GM19351 (cell line): ENCODE results near the gene CAMK2N1.

Source experiments
- ATAC-seq: cut with Tn5 transposase; IDR thresholded peaks from one replicate; pipeline ENCODE4 v1.9.1; 2021; ENCODE audit warnings: mild to moderate bottlenecking, moderate library complexity; ENCODE audit not compliant: unreplicated experiment

CAMK2N1 gene

GRCh38 chr1:20479840-20480239 lies 6.2 kb downstream of the CAMK2N1 start:
- no peak for ATAC-seq

GRCh38 chr1:20478057-20478635 lies 7.9 kb downstream of the CAMK2N1 start:
- ATAC-seq, result no peak

GRCh38 chr1:20477348-20478056 lies 8.5 kb downstream of the CAMK2N1 start:
- ATAC-seq, result no peak

DNA sequence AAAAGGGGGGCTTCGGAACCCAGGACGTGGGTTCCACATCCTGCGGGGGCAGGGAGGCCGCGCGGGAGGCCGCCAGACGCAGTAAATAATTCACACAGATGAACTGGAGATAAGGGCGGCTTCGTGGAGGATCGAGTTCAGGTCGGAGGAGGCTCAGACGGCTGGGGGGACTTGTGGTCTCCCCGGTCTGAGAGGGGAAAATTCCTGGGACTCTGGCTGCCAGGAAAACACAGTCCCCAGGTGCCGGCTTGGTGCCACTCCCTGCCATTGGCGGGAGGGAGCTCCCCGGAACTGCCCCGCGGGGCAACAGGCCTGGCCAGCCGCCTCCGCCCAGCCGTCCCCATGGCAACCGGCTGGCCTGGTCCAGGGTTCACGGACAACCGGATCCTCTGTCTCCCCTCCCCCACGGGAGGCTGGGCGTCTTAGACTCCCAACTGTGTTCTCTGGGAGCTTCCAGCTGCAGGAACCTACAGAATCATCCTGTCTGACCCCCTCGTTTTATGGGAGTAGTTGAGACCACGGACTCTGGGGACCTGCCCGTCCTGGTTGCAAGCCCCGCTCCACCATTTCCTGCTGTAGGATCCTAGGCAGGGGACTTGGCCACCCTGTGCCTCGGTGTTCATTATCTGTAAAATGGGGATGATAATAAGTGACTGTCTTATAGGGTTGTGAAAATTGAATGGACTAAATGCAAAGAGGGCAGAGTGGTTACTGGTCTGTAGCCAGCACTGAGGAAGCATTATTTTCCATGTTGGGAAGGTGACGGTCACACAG lies 9.6 kb downstream of the CAMK2N1 start:
- no peak for ATAC-seq

- no peak for ATAC-seq
Observed at GRCh38 chr1:20474996-20475395, 11.0 kb downstream of the CAMK2N1 start.

- no peak for ATAC-seq
Observed at GRCh38 chr1:20474333-20474975, 11.6 kb downstream of the CAMK2N1 start.

DNA sequence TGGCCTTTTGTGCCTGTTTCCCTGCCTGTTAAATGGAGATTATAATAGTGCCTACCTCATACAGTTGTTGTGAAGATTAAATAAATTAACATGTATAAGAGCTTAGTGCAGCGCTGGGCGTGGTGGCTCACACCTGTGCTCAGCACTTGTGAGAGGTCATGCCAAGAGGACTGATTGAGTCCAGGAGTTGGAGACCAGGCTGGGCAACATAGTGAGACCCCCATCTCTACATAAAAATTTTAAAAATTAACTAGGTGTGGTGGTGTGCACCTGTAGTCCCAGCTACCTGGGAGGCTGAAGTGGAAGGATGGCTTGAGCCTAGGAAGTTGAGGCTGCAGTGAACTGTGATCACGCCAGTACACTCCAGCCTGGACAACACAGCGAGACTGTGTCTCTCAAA lies 12.1 kb downstream of the CAMK2N1 start:
- no peak for ATAC-seq

DNA sequence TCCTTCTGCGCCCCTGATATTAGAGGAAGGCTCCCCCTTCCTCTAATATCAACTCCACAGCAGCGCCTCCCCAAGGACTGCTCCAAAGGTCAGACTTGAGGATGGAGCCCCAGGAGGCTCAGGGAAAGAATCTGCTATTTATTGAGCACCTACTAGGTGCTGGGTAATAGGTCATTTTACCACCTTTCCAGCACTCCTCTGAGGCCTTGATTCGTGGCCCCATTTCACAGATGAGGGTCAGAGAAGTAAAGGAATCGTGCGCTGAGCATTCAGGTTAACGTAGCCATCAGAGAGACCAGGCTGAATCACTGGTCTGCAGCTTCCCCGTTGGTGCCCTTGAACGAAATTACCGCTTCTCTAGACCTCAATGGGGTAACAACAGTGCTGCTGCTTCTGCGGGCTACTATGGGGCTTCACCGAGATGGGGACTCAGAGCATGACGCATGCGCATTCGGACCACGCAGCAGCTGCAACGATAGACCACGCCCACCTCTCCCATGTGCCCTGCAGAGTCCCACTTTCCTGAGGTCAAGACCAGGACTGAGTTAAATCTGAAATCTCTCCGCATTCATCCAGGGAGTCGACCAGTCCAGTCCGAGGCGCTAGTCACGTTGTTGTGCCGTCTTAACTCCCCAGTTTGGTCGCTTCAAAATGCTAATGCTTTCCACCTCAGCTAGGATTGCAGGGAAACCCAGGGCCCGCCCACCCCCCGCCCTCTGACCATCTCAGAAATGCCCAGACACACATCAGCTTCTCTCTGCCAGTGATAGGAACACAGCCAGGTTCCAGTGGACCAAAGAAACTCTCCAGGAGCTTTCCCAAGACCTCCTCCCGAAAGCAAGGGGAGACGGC lies 12.9 kb downstream of the CAMK2N1 start:
- ATAC-seq, result no peak

DNA sequence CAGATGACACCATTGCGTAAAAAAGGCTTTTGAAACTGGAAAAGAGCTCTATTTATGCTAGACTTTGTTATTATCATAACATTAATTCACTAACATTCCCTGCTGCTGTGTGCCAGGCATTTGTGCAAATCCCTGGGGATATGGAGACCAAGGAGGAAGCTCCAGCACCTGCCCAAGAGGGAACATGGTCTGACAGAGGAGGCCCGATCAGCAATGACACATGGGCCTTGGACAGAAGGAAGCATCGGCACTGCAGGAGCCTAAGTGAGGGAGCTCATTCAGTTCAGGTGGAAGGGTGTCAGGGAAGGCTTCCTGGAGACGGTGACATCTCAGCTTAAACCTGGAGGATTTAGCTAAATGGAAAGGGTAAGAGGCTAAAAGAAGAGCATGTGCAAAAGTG lies 13.9 kb downstream of the CAMK2N1 start:
- ATAC-seq, result no peak

DNA sequence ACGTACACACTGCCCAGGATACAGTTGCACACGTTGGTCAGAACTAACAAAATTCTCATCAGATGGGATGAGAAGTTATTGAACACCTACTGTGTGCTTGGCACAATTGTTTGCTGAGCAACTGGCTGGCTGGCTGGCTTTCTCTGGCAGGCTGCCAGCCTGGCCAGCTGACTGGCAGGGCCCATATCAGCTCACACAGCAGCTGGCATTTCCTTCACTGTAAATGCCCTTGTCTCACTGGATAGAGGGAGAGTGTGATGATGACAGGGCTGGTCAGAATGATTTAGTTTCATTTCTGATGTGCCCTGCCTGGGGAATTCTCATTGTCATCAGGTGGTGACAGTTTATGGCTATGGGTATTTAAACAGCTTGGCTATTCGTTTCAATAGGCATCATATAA lies 15.8 kb downstream of the CAMK2N1 start:
- no peak for ATAC-seq

- ATAC-seq, result no peak
Observed at GRCh38 chr1:20469406-20470076, 16.5 kb downstream of the CAMK2N1 start.

DNA sequence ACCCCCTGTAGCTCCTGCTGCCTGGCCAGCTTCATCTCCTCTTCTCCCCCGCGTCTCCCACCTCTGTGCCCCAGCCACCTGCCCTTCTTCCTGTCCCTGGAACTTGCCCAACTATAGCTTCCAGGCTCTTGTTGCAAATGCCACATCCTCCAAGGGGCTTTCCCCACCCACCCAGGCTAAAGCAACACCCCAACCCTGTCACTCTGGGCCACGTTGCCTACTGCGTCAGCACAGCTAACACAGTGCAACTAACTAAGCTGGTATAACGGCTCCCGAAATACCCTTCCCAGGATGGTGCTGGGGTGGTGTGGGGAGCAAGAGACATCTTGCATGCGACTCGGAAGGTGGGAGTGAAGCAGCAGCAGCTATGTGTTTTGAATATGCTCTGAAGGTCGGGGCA lies 19.7 kb downstream of the CAMK2N1 start:
- no peak for ATAC-seq

DNA sequence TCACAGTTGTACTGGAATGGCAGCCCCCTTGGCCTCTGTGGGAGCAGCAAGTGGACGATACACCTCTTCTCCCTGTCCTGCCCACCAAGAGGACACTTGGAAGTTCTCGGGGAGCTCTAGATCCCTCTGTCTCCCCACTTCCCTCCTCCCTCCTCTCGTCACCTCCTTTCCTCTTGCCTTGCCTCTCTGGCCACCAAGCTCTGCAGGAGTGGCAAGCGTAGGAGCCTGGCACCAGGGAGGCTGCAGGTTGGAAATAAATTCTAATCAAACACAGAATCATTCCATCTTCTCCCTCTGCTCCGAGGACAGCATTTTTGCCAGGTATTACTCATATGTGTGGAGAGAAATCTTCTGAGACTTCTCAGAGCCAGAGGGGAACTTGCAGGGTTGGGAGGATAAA lies 20.8 kb downstream of the CAMK2N1 start:
- ATAC-seq, result no peak

DNA sequence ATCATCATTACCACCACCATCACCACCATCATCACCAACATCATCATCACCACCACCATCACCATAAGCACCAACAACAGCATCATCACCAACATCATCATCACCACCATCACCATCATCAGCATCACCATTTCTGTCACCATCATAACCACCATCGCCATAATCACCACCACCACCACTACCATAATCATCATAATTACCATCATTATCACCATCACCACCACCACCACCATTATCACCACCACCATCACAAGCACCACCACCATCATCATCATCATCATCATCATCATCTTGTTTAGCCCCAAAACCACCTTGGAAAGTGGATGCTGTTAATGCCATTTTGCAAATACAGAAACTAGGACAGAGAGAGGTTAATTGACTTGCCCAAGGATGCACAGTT lies 22.5 kb downstream of the CAMK2N1 start:
- no peak for ATAC-seq

DNA sequence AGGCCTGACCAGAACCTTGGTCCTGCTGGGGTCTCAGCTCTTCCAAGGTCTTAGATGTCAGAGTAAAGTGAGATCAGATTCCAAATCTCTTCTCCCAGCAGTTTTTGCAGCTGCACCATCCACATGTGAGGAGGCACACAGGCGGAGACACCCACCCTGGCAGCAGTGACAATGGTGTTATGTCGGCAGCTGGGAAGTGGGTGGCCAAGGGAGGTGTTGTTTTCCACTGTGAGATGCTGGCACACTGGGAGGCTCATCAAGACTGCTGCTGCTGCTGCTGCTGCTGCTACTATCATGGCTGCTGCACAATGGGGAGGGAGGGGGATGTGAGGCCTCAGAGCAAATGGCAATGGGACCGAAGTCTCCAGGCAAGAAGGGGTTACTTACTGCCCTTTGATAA lies 23.6 kb downstream of the CAMK2N1 start:
- ATAC-seq, result no peak

- ATAC-seq, result no peak
Observed at GRCh38 chr1:20458717-20459116, 27.3 kb downstream of the CAMK2N1 start.

GRCh38 chr1:20454004-20454403 lies 32.0 kb downstream of the CAMK2N1 start:
- ATAC-seq, result no peak

- no peak for ATAC-seq
Observed at GRCh38 chr1:20449735-20450311, 36.2 kb downstream of the CAMK2N1 start.

- ATAC-seq, result no peak
Observed at GRCh38 chr1:20448671-20449071, 37.3 kb downstream of the CAMK2N1 start.

GRCh38 chr1:20447794-20448193 lies 38.2 kb downstream of the CAMK2N1 start:
- ATAC-seq, result no peak
